ENCODE measurements around the gene DNAH8. TPM values are rescaled to one million over a fixed set of nuclear protein-coding genes. Genes with fewer than 3 reads are reported as not detected.

DNAH8 gene
- total RNA-seq, 1 experiment from 2014 or later, result under 0.01 TPM

DNA sequence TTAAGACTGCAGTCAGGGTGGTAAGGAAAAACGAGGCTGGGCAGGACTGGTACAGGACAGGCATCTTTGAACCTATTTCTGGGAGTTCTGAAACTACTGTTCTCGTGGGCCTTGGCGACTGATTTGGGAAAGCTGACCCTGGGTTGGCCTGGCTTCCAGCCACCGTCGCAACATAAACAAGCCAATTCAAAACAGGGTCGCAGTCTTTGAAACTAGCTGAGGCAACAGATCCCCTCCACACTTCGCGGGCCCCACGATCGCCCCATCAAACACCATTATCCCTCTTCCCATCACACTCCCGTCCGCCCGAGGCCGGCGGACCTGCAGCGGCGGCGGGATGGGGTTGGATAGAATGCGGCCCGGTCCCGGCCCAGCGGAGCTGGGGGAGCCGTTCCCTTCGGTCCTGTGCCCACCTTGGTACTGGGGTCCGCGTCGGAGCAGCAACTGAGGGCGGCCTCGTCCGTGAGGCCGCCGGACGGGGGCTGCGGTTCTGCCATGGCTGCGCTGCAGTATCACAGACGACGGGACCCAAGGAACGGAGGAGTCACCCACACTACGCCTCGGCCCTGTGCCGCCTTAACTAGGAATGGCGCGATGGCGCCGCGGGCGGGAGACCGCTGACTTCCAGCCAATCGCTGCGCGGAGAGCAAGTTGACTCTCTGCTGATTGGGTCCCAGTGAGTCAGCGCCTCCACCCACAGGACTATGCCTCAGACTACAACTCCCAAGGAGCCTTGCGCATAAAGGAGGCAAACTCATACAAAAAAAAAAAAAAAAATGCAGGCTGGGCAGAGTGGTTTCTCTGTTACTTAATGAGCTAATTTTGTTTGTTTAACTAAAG is 12.3 kb upstream of the DNAH8 start, which contains the start of gene GLO1:
Gene GLO1, minus strand, starts transcription at position 588 of the 840 bp plus-strand sequence. Its CDS starts 91 bp downstream, at position 497.
- peak; percentile 100 for DNase-seq (ENCODE audit: low read depth)

DNA sequence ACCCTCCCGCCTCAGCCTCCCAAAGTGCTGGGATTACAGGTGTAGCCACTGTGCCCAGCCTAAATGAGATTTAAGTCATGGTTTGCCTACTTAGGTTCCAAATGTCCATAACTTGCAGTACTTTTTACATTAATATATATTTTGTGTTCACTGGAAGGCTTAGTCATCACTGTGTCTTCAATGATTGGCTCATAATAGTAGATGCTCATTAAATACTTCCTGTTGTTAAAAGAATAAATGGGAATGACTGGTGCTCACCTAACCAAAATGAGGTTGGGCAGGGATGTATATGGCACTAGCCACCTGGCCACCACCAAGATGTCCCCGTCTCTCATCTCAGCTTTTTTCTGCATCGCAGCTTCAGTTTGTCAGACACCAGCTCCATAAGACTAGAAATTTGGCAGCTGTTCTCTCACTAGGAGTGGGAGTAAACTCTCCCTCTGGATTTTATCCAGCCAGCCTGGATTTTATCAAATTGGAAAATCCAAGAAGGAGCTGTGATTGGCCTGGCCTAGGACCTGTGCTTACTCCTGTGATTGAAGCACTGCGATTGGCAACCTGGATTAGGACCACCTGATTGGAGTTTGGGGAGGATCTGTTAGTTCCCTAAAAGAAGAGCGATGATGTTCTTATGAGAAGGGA is 11.0 kb upstream of the DNAH8 start:
- no peak for DNase-seq (ENCODE audit: low read depth)

DNA sequence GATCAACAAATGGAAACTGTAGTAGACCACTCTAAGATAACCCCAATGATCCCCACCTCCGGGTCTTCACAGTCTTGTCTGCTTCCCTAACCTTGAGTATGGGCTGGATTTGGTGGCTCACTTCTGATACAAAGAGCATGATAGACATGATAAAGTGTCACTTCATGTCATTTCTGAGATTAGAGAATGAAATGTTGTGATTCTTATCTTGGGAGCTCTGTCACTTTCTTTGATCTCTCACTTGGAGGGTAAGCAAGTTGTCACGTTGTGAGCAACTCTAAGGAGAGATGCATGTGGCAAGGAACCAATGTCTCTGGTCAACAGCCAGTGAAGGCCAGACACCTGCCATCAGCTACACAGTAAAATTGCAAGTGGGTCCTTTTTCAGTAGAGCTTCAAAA is 9.2 kb upstream of the DNAH8 start:
- no peak for DNase-seq (ENCODE audit: low read depth)

DNA sequence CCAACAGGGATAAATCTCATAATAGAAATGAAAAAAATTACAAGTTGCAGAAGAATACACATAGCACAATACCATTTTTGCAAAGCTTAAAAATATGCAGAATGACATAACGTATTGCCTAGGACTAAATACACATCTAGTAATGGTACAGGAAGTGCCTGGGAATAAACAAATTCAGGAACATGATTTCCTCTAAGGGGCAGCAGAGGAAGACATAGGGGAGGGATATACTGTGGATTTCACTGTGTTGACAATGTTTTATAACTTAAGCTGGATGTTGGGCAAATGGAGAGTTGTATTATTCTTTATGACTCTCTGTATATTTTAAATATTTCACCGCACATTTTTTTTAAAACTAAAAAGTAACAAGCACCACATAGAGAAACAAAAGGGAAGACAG is 6.6 kb upstream of the DNAH8 start:
- no peak for DNase-seq (ENCODE audit: low read depth)

DNA sequence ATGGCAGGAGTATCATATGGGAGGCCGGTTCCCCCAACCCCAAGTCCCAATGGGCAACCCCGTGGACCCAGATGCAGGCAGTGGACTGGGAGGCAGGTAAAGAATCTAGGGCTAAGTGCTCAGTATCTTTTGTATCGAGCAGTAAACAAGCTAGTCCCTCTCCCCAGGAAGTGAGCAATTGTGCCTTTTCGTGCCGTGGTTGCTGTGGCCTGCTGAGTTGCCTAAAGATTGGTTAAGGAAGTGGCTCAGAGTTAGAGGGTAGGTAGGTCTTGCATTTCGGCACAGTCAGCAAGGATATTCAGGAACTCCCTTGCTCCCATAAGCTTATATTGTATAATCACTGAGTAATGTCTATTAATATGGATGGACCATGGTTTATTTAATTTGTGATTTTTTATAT is 1.3 kb upstream of the DNAH8 start:
- DNase-seq (ENCODE audit: low read depth), result peak; percentile 69

DNA sequence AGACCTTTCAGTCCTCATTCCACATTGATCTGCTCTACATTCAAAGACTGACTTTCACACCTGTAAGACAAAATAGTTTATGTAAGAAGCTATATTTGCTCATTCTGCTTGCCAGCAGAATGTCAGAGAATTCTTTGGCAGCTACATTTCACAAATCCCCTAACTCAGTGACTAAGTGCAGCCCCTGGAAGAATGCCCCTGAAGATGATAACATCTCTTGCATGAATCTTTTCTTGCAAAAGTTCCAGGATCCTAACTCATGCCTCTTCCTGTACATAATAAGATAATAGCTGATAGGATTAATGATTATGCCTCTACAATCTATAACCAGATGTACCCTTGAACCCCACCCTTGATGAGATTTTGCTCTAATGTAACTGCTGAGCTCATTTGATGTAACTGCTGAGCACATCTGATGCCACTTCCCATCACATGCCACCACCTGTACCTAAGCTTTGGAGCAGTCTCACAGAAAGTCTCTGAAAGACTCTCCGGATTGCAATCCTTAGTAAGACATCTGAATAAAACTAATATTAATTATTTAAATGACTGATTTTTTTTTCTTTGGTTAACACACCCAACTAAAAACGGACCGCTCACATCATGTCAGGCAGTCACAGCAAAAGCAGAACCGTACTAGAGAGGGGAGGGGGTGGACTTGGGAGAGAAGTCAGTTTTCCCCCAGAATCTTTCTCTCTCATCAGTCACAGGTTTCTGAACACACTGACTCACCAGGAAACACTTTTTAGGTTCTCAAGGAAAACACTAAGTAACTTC is 684 bp upstream of the DNAH8 start:
- no peak for DNase-seq (ENCODE audit: low read depth)

DNA sequence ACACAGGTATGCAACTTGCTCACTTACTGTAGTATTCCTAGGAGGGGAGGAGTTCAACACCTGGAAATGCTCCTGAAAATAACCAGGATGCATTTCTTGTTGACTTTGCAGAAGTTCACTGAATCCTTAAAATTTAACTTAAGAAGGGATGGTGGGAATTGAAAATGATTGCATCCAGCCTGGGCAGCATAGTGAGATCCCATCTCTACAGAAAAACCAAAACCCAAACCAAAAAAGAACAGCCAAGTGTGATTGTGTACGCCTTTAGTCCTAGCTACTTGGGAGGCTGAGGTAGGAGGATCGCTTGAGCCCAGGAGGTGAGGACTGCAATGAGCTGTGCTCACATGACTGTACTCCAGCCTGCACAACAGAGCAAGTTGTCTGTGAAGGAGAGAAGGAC is 1.7 kb downstream of the DNAH8 start:
- no peak for DNase-seq (ENCODE audit: low read depth)

DNA sequence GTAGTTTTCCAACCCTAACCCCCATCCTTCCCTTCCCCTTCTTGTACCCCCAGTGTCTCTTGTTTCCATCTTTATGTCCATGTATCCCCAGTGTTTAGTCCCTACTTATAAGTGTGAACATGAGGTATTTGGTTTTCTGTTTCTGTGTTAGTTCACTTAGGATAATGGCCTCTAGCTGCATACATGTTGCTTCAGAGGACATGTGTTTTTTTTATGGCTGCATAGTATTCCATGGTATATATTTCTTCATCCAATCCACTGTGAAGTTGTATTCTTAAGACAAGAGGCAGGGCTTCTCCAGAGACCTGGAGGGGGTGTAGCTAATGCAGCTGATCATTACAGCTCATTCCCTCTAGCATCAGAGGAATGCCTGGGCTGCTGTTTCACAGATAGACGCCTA is 4.2 kb downstream of the DNAH8 start:
- no peak for DNase-seq (ENCODE audit: low read depth)

DNA sequence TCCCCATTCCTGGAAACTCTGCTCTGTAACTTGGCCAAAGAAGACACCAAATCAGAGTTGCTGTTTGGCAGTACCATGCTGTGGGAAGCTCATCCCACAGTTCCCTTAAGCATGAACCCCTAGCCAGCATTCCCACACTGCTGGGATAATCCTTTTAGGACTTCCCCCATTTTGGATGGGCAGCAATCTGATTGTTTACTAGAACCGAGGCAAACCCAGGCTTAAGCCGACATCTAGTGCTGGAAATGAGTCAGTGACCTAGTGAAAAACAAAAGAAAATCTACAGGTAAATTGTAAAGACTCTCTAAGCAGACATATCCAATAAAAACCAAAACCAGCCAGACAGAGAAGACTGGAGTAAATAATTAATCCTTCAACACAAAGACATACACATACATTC is 5.2 kb downstream of the DNAH8 start:
- no peak for DNase-seq (ENCODE audit: low read depth)

DNA sequence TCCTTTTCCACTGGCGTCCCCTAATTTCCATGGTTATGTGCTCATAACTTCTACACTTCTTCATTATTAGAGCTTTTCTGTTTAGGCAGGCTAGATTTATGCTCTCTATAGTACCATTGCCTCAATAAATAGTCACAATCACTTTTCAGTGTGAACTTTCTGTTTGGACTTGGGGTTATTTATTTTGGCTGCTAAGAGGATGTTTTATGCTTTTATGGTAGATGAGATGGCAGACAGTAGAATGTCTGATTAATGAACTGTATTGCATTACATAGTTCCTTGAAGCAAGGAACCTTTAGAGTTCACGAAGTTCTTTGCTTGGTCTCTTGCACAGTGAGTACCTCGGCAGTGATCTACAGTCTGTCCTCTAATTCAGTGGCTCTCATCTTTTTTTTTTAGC is 6.9 kb downstream of the DNAH8 start:
- DNase-seq (ENCODE audit: low read depth), result no peak

DNA sequence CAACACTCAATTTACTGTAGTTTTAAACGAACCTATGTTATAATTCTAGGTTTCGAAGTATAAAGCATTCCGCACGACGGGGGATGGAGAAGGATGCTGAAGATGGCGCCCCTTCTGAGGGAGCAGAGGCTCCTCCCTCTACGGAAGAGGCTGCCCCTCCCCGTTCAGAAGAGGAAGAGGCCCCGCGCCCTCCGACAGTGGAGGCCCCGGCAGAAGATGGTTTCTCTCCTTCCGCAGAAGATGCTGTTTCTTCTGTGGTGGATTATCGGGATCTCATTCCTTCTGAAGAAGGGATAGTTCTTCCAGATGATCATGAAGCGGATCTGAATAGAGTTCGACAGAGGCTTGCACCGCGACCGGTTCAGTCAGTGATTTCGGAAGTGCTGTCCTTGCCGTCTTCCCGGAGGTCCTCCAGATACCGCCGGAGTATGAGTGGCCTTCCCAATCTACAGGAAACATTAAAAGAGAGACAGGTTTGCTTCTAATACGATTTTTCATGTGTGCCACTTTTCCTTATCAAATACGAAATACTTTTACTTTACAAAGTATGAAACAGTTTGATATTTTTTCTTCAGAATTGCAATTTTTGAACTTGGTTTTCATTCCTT is 7.7 kb downstream of the DNAH8 start:
- DNase-seq (ENCODE audit: low read depth), result no peak

DNA sequence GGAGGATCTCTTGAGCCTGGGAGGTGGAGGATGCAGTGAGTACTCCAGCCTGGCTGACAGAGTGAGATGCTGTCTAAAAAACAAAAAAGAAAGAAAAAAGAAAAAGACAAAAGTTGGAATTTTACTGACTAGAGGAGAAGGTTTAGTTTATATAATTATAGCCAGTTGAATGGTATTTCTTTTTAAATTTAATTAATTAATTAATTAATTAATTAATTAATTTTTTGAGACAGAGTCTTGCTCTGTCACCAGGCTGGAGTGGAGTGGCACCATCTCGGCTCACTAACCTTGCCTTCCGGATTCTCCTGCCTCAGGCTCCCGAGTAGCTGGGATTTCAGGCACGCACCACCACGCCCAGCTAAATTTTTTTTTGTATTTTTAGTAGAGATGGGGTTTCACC is 8.7 kb downstream of the DNAH8 start:
- DNase-seq (ENCODE audit: low read depth), result no peak

DNA sequence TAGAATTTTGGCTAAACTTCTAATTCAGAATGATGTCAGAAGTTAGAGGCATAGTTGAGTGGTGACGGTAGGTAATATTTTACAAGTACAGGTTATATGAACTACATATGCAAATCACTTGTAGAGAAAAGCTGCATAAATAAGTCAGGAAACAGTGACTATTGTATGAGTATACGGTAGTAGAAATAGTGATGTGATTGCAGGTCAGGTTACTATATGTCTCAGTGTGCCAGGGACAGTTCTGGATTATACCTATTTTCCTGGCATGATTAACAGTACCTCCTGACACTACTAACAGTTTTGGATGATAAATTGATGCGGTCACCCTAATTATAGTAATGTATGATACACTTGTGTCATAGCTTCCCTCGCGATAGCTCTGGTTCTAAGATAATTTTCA is 9.2 kb downstream of the DNAH8 start:
- no peak for DNase-seq (ENCODE audit: low read depth)

DNA sequence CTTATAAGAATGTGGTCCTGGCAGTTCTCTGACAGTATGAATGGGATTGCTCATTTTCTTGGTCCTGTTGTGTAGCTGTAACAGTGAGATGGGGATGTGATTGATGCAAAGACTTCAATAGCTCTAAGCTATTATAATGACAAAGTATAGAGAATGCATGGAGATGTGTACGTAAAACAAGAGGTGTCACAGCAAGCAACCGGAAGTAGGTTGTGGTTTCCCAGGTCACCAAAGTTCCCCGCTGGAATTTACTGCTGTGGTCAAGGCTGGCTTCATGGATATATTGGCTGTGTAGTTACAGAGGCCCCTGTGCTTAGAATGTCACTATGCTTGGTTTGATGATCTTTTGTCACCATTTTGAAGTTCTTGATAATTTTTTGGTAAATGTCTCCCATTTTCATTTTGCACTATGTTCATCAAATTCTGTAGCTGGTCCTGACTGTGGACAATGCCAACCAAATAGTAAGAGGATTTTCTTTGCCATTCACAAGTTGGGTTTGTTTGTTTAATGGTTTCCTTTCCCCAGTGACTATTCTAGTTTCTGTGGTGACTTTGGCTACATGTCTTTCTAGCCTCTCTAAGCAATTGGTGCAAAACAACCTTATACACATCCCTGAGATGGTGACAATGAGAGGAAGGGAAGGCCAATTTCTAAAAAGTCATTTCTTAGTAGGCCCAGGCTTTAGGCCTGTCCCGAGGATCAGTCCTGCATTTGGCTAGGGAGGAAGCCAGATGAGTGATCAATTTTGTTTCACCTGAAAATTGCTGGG is 10.5 kb downstream of the DNAH8 start:
- DNase-seq (ENCODE audit: low read depth), result peak; percentile 28

DNA sequence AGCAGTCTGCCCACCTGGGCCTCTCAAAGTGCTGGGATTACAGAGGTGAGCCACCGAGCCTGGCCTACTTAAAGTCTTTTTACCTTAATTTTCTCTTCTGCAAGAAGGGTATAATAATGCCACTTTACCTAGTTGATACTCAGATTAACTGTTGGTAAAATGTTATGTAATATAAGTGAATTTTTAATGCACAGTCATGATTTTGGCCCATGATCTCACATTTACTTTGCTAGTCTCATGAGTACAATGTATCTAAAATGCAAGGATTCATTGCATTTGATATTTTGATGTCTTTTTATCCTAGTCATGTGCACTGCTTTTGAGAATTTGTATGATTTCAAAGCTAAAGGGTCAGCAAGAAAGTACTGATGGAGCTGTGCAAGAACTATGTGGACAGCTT is 13.1 kb downstream of the DNAH8 start:
- DNase-seq (ENCODE audit: low read depth), result no peak

DNA sequence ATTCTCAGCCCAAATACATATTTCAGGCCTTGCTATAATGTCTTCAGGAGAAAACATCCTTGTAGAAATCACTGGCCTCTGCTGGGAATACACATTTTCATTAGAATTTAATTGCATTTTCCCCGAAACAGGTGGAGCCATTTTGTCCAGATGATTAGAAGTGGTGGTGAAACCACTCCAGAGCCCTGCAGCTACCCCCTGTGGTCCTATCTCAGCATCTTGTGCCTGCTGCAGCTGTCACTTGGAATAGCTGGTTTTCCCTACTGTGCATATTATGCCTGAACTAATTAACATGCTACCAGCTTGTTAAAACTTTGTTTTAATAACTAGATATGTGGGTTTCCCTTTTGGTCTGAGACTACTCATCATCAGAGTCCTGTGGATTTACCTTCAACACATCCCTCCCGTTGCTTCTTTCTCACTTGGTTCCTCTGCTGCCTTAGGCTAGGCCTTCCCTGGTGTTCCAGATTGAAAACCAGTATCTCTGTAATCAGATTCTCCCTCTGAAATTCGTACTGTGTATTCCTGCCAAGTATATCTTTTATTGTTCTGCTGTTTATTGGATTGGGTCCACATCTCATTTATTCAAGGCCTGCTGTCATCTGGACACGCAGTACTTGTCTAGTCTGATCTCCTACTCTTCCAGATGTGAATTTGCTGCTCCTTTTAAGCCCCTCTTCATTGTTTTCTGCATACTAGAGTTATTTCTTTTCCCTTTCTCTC is 15.2 kb downstream of the DNAH8 start:
- no peak for DNase-seq (ENCODE audit: low read depth)

DNA sequence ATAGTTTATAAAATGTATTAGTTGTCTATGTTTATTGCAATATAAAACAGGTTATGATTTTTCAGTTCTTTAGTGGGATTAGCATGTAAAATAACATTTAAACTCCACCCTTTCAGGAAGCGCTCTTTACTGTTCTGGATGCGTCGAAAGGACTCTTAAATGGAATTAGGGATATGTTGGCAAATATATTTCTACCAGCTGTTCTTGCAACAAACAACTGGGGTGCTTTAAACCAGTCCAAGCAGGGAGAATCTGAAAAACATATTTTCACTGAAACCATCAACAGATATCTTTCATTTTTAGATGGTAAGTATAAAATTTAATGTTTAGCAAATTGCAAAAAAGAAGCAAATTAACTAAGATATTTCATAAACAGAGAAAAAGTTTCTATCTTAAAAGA is 21.8 kb downstream of the DNAH8 start:
- no peak for DNase-seq (ENCODE audit: low read depth)

DNA sequence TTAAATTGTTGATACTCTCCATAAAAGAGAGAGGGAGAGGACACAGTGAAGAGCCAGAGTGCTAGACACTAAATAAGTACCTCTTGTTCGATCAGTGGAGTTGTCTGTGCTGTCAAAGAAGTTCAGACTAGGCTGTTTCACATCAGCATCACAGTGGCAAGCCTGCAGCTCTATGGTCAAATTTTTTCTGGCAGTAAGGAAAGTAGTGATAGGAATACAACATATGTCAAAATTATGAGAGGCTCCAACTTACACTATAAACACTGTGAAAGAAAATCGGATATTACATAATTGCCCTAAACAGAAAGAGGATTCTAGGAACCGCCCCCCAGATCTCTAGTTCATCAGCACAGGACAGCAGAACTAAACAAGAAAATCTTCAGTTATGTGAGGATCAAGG is 23.1 kb downstream of the DNAH8 start:
- DNase-seq (ENCODE audit: low read depth), result no peak

DNA sequence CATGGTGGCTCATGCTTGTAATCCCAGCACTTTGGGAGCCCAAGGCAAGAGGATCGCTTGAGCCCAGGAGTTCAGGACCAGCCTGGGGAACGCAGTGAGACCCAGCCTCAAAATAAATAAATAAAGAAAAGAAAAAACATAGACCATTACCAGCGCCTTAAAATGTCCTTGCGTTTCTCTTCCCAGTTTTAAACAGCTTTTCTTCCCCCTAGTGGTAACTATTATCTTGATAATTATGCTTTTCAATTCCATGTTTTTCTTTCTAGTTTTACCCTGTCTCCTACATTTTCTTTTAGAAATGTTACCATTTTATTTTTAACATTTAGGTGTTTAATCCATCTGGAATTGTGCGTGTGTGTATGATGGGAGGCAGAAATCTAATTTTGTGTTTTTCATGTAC is 24.4 kb downstream of the DNAH8 start:
- DNase-seq (ENCODE audit: low read depth), result no peak

DNA sequence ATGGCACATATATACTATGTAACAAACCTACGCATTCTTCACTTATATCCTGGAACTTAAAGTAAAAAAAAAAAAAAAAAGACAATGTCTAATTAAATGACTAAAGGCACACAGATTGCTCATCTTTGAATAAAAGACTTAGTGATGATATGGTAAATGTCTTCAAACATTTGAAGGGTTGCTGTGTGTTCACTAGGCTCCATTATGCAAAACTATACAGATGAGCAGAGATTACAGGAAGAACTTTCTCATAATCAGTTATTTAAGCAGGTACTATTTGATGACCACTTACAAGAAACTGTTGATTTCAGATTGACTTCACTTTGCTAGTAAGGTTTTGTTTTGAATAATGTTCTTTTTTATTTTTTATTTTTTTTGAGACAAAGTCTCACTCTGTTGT is 34.4 kb downstream of the DNAH8 start:
- DNase-seq (ENCODE audit: low read depth), result no peak

Data from Daoy (cell line).